Aorta (tissue), 5 donors: ENCODE results near the gene PCNX2. TPM values are rescaled to one million over a fixed set of nuclear protein-coding genes. Genes with fewer than 3 reads are reported as not detected.

Experiments
- ATAC-seq: fragments of 200-7000 bp; cut with Tn5 transposase; one replicate; pipeline ENCODE4 v1.9.1; 2022; ENCODE audit warnings: moderate library complexity; ENCODE audit not compliant: low FRiP score
- DNase-seq, 2 donors: peaks; one replicate each; pipeline ENCODE4 v3.0.0-alpha.2; 2020
- H3K27ac ChIP-seq, 2 donors: one replicate each; pipeline ENCODE4 v1.5.1; 2013; ENCODE audit warnings: low read length in 2 of 2, mild to moderate bottlenecking in 2 of 2, moderate library complexity in 2 of 2, control low read depth in 1 of 2, inconsistent platforms in 1 of 2, low read depth in 1 of 2
- H3K27me3 ChIP-seq, 2 donors: one replicate each; pipeline ENCODE4 v1.6.1; 2013; ENCODE audit warnings: control low read depth in 1 of 2, low read length in 1 of 2, mild to moderate bottlenecking in 1 of 2, moderate library complexity in 1 of 2; ENCODE audit not compliant: insufficient read depth in 2 of 2, control insufficient read depth in 1 of 2
- H3K36me3 ChIP-seq, 2 donors: one replicate each; pipeline ENCODE4 v1.6.1; 2013; ENCODE audit warnings: control low read depth in 1 of 2, low read length in 1 of 2, mild to moderate bottlenecking in 1 of 2; ENCODE audit not compliant: insufficient read depth in 2 of 2, control insufficient read depth in 1 of 2
- H3K4me1 ChIP-seq, 2 donors: one replicate each; pipeline ENCODE4 v1.6.1; 2013; ENCODE audit warnings: low read length in 2 of 2, control low read depth in 1 of 2, mild to moderate bottlenecking in 1 of 2, moderate library complexity in 1 of 2; ENCODE audit not compliant: insufficient read depth in 2 of 2, control insufficient read depth in 1 of 2
- H3K4me3 ChIP-seq, 2 donors: one replicate each; pipeline ENCODE4 v1.5.1; 2013; ENCODE audit warnings: low read length in 2 of 2, control low read depth in 1 of 2, mild to moderate bottlenecking in 1 of 2
- H3K9me3 ChIP-seq: one replicate; pipeline ENCODE4 v1.6.1; 2013; ENCODE audit warnings: mild to moderate bottlenecking, low read length; ENCODE audit not compliant: control insufficient read depth
- WGBS, 2 donors: extraction: QIAGEN DNeasy Blood & Tissue Kit; methylation state at CpG; one replicate each; pipeline ENCODE4 v1.1.7; 2013; 5-methylcytosine and 5-hydroxymethylcytosine counted together
- intact Hi-C, 2 donors: fragments of 100-400 bp; cut with DNase I; formaldehyde crosslinking; loops; one replicate each; pipeline versions ENCODE4 v1.14.2 to v1.15.0; 2022
- polyA plus RNA-seq, 2 donors: library from polyadenylated mRNA; stranded (reverse); fragments of 200-250 nt; gene quantifications; one replicate each; pipeline ENCODE4 v1.2.3, GENCODE V29; 2013
- total RNA-seq, 2 donors: library from RNA; stranded (reverse); fragmentation: NEBNext Ultra II Directional; extraction: Animal tissue kit (Norgen Biotek cat#: 25700); gene quantifications; one replicate each; pipeline ENCODE4 v1.2.1, GENCODE V29; 2021
- donor health status: healthy with polysubstance abuse.
- donor health status: Bipolar disorder and iron deficiency.
- donor health status: DM: no; HTN: no; CAD: no.
- donor health status: DM: no; HTN: no; CAD: no.
- donor health status: DM: yes; HTN: yes; CAD: no.

PCNX2 gene
- total and polyA plus RNA-seq, 4 donors: 0.38 to 27.2 (median 20.1) TPM

- 97 to 100% methylated on average over 1 of the region's 1 CpG for WGBS, 2 donors
- Histone ChIP-seq H3K27ac (no peak overlapping the region), H3K36me3 (peaks cover under 1 to 3% of the 10 kb centered on the region in 2 donors), H3K9me3 (no peaks in the 10 kb centered on the region), H3K27me3 (no peaks in the 10 kb centered on the region), H3K4me1 (no peaks in the 10 kb centered on the region), H3K4me3 (no peak overlapping the region)
- DNase-seq: no peak
- no peak for ATAC-seq
- intact Hi-C loops: no loop called here
These were observed 39.3 kb downstream of the PCNX2 start for GRCh38 chr1:233256191-233256590.

GRCh38 chr1:233255145-233255544, 40.4 kb downstream of the PCNX2 start:
- Histone ChIP-seq H3K4me3 (no peak overlapping the region), H3K27ac (no peak overlapping the region), H3K9me3 (no peaks in the 10 kb centered on the region), H3K4me1 (no peaks in the 10 kb centered on the region), H3K36me3 (peaks cover 2 to 3% of the 10 kb centered on the region in 2 donors), H3K27me3 (no peaks in the 10 kb centered on the region)
- intact Hi-C loops: no loop called here
- DNase-seq (no peak), ATAC-seq (no peak)
- 96% methylated on average over 5 of the region's 5 CpGs for WGBS, 2 donors

GRCh38 chr1:233253832-233254331, 41.6 kb downstream of the PCNX2 start:
- WGBS, 2 donors: 70 to 72% methylated on average over 1 of the region's 1 CpG
- DNase-seq: no peak
- Histone ChIP-seq H3K4me1 (no peaks in the 10 kb centered on the region), H3K27ac (no peak overlapping the region), H3K9me3 (no peaks in the 10 kb centered on the region), H3K27me3 (no peaks in the 10 kb centered on the region), H3K4me3 (no peak overlapping the region), H3K36me3 (peaks cover 2 to 3% of the 10 kb centered on the region in 2 donors)
- ATAC-seq: no peak
- intact Hi-C loops: no loop called here

DNA sequence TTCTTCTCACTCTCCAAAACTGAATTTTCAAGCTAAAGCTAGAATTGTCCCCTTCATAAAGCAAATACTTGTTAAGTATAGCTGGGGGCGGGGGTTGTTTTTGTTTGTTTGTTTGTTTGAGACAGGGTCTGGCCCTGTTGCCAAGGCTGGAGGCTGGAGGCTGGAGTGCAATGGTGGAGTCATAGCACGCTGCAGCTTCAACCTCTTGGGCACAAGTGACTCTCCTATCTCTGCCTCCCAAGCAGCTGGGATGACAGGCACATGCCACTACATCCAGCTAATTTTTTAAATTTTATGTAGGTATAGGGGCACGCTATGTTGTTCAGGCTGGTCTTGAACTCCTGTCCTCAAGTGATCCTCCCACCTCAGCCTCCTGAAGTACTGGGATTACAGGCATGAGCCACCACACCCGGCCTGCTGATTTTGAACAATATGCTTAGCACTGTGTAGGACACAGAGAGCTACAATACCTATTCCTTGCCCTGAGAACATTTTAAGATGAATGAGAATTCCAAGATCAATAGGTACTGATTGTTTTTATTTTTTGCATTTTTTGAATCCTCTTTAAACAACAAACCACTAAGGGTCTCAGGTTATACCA, 42.2 kb downstream of the PCNX2 start:
- 96 to 97% methylated on average over 4 of the region's 4 CpGs for WGBS, 2 donors
- peaks cover 2 to 3% of the 10 kb centered on the region in 2 donors for H3K36me3 ChIP-seq
- intact Hi-C loops: no loop called here
- no peaks in the 10 kb centered on the region for H3K4me1 ChIP-seq
- DNase-seq (no peak), ATAC-seq (no peak)
- H3K27me3 ChIP-seq: no peaks in the 10 kb centered on the region
- no peak overlapping the region for H3K4me3 ChIP-seq
- H3K27ac ChIP-seq: no peak overlapping the region
- no peaks in the 10 kb centered on the region for H3K9me3 ChIP-seq

- WGBS, 2 donors: 4 to 8% methylated on average over 2 of the region's 2 CpGs
- intact Hi-C loops: no loop called here
- ATAC-seq: peak; percentile 64
These were observed 43.1 kb downstream of the PCNX2 start for GRCh38 chr1:233252441-233252840.

DNA sequence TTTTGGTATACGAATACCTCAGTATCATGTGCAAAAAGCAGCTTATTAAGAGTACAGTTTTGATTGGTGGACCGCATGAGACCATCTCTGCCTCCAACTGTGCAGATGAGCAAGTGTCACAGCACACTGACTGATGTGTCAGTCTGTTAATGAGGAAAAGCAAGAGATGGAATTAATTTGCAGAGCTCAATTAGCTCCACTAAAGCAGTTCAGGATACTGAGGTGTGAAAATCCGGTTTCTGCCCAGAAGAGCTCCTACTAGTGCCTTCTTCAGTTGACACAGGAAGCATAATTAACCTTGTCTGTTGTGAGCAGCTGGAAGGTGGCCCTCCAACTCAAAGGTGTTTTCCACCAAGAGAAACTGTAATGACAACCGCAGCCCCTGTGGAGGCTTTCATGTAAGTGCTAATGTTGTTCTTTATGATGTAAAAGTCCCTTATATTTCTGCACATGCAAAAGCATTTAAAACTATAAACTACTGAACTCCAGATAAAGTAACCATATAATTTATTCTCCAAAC, 44.3 kb downstream of the PCNX2 start:
- DNase-seq (no peak), ATAC-seq (no peak)
- 95 to 96% methylated on average over 4 of the region's 4 CpGs for WGBS, 2 donors
- H3K4me3 ChIP-seq: no peak overlapping the region
- no peaks in the 10 kb centered on the region for H3K9me3 ChIP-seq
- intact Hi-C loops: no loop called here
- peaks cover 2 to 3% of the 10 kb centered on the region in 2 donors for H3K36me3 ChIP-seq
- H3K4me1 ChIP-seq: no peaks in the 10 kb centered on the region
- H3K27me3 ChIP-seq: no peaks in the 10 kb centered on the region
- no peak overlapping the region for H3K27ac ChIP-seq

More at GRCh38 chr1:233252441-233252840, 43.1 kb downstream of the PCNX2 start:
- H3K4me1 ChIP-seq: no peaks in the 10 kb centered on the region
- H3K9me3 ChIP-seq: no peaks in the 10 kb centered on the region
- no peak overlapping the region for H3K4me3 ChIP-seq
- peak in 1 of 2 donors; percentile 56 for DNase-seq
- no peaks in the 10 kb centered on the region for H3K27me3 ChIP-seq
- H3K36me3 ChIP-seq: peaks cover 2 to 3% of the 10 kb centered on the region in 2 donors
- H3K27ac ChIP-seq: no peak overlapping the region

DNA sequence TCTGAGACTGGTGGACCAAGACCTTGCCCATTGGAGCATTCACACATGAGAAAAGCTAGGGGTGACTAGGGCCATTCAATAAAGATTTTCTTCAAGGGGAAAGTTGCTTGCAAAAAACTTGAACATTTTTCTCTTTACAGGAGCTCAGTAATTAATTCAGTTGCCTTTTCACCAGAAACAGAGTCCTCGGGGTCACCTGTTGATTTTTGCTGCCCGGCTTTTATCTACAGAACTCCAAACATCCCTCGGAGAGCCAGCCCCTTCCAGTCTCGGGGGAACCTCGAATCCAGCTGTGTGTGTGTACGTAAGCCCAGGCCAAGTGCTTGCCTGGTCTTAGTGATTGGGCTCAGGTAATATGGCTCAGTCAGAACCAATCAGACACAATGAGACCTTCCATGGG, 47.5 kb downstream of the PCNX2 start:
- H3K36me3 ChIP-seq: peaks cover 2 to 3% of the 10 kb centered on the region in 2 donors
- H3K4me3 ChIP-seq: no peak overlapping the region
- DNase-seq (no peak), ATAC-seq (no peak)
- no peaks in the 10 kb centered on the region for H3K9me3 ChIP-seq
- no peaks in the 10 kb centered on the region for H3K4me1 ChIP-seq
- no peaks in the 10 kb centered on the region for H3K27me3 ChIP-seq
- intact Hi-C loops: no loop called here
- no peak overlapping the region for H3K27ac ChIP-seq
- 92% methylated on average over 6 of the region's 6 CpGs for WGBS, 2 donors

- Histone ChIP-seq H3K27me3 (no peaks in the 10 kb centered on the region), H3K27ac (no peak overlapping the region), H3K4me1 (no peaks in the 10 kb centered on the region), H3K36me3 (peaks cover 2 to 3% of the 10 kb centered on the region in 2 donors), H3K4me3 (no peak overlapping the region), H3K9me3 (no peaks in the 10 kb centered on the region)
- ATAC-seq: no peak
- WGBS, 2 donors: 80 to 85% methylated on average over 5 of the region's 5 CpGs
- DNase-seq: no peak
- intact Hi-C loops: no loop called here
These were observed 48.6 kb downstream of the PCNX2 start for GRCh38 chr1:233246965-233247364.

- H3K27me3 ChIP-seq: no peaks in the 10 kb centered on the region
- H3K36me3 ChIP-seq: no peaks in the 10 kb centered on the region
- H3K4me3 ChIP-seq: no peak overlapping the region
- ATAC-seq (no peak), DNase-seq (no peak)
- H3K27ac ChIP-seq: no peak overlapping the region
- H3K4me1 ChIP-seq: no peaks in the 10 kb centered on the region
- H3K9me3 ChIP-seq: no peaks in the 10 kb centered on the region
- WGBS, 2 donors: 83 to 95% methylated on average over 8 of the region's 8 CpGs
- intact Hi-C loops: no loop called here
These were observed 50.2 kb downstream of the PCNX2 start for GRCh38 chr1:233245191-233245765.
